SK-N-MC (cell line): ENCODE results near the gene ACOXL.

Source experiments
- DNase-seq: peaks from one replicate; pipeline ENCODE4 v3.0.0-alpha.2; 2011; ENCODE audit warnings: low read depth, low spot score
- H3K27ac ChIP-seq: fragments of 200-600 bp; sonication (generic); 2 replicates; pipeline ENCODE4 v1.5.1; 2016; ENCODE audit warnings: mixed run types
- H3K36me3 ChIP-seq: fragments of 200-600 bp; sonication (generic); 2 replicates; pipeline ENCODE4 v1.6.1; 2017; ENCODE audit warnings: antibody characterized with exemption, low read length, mixed read lengths; ENCODE audit not compliant: insufficient read depth
- H3K4me3 ChIP-seq: fragments of 200-600 bp; sonication (generic); 2 replicates; pipeline ENCODE4 v1.5.1; 2016
- H3K9ac ChIP-seq: fragments of 200-600 bp; sonication (generic); 2 replicates; pipeline ENCODE4 v1.8.0; 2017; ENCODE audit warnings: mixed run types, mixed read lengths; ENCODE audit not compliant: insufficient read length
- H3K9me3 ChIP-seq: fragments of 200-600 bp; sonication (generic); 2 replicates; pipeline ENCODE4 v1.6.1; 2017; ENCODE audit warnings: low read depth, mild to moderate bottlenecking, antibody characterized with exemption, low read length, moderate library complexity, mixed read lengths
- EZH2 ChIP-seq: fragments of 200-600 bp; sonication (generic); IDR thresholded peaks from one replicate; pipeline ENCODE4 v1.6.1; 2017; ENCODE audit warnings: antibody characterized with exemption
- FOXP2 ChIP-seq: optimal IDR thresholded peaks from 2 replicates; pipeline ENCODE3; 2011; ENCODE audit warnings: mild to moderate bottlenecking, moderate library complexity; ENCODE audit not compliant: insufficient read depth; ENCODE audit errors: extremely low read length, control extremely low read depth
- POLR2AphosphoS5 ChIP-seq: IDR thresholded peaks from 2 replicates; pipeline ENCODE4 v1.6.1; 2012; ENCODE audit warnings: mild to moderate bottlenecking, low read depth, low read length, borderline replicate concordance

ACOXL gene

GRCh38 chr2:110790907-110791306 lies 58.5 kb downstream of the ACOXL start:
- Histone ChIP-seq H3K36me3 (no peaks in the 10 kb centered on the region), H3K27ac (no peak overlapping the region), H3K4me3 (no peak overlapping the region), H3K9ac (no peak overlapping the region), H3K9me3 (no peaks in the 10 kb centered on the region)
- DNase-seq: no peak
- TF ChIP-seq EZH2: no peak
- TF ChIP-seq POLR2AphosphoS5: no peak
- TF ChIP-seq FOXP2: no peak

GRCh38 chr2:110791435-110791834 lies 59.1 kb downstream of the ACOXL start:
- Histone ChIP-seq H3K27ac (no peak overlapping the region), H3K9me3 (no peaks in the 10 kb centered on the region), H3K9ac (no peak overlapping the region), H3K36me3 (no peaks in the 10 kb centered on the region), H3K4me3 (no peak overlapping the region)
- DNase-seq: no peak
- TF ChIP-seq FOXP2 (no peak), EZH2 (no peak), POLR2AphosphoS5 (no peak)

GRCh38 chr2:110793034-110793433 lies 60.7 kb downstream of the ACOXL start:
- DNase-seq: no peak
- Histone ChIP-seq H3K9ac (no peak overlapping the region), H3K9me3 (no peaks in the 10 kb centered on the region), H3K27ac (no peak overlapping the region), H3K36me3 (no peaks in the 10 kb centered on the region), H3K4me3 (no peak overlapping the region)
- TF ChIP-seq EZH2: no peak
- TF ChIP-seq FOXP2: no peak
- no peak for TF ChIP-seq POLR2AphosphoS5

GRCh38 chr2:110794390-110794789 lies 62.0 kb downstream of the ACOXL start:
- H3K27ac ChIP-seq: no peak overlapping the region
- TF ChIP-seq EZH2: no peak
- TF ChIP-seq FOXP2: no peak
- TF ChIP-seq POLR2AphosphoS5: no peak

GRCh38 chr2:110794951-110795350 lies 62.6 kb downstream of the ACOXL start:
- no peak for TF ChIP-seq EZH2
- TF ChIP-seq POLR2AphosphoS5: no peak
- TF ChIP-seq FOXP2: no peak
- Histone ChIP-seq H3K9me3 (no peaks in the 10 kb centered on the region), H3K9ac (no peak overlapping the region), H3K36me3 (no peaks in the 10 kb centered on the region), H3K4me3 (no peak overlapping the region), H3K27ac (no peak overlapping the region)
- no peak for DNase-seq

More at GRCh38 chr2:110794390-110794789, 62.0 kb downstream of the ACOXL start:
- Histone ChIP-seq H3K9me3 (no peaks in the 10 kb centered on the region), H3K36me3 (no peaks in the 10 kb centered on the region), H3K9ac (no peak overlapping the region), H3K4me3 (no peak overlapping the region)
- no peak for DNase-seq

GRCh38 chr2:110796716-110797301 lies 64.4 kb downstream of the ACOXL start:
- H3K9ac ChIP-seq: no peak overlapping the region
- no peaks in the 10 kb centered on the region for H3K9me3 ChIP-seq
- no peaks in the 10 kb centered on the region for H3K36me3 ChIP-seq
- no peak for DNase-seq
- TF ChIP-seq FOXP2: no peak
- TF ChIP-seq EZH2: no peak
- no peak for TF ChIP-seq POLR2AphosphoS5
- H3K27ac ChIP-seq: no peak overlapping the region
- no peak overlapping the region for H3K4me3 ChIP-seq

- Histone ChIP-seq H3K4me3 (no peak overlapping the region), H3K9ac (no peak overlapping the region), H3K36me3 (no peaks in the 10 kb centered on the region), H3K9me3 (no peaks in the 10 kb centered on the region), H3K27ac (no peak overlapping the region)
- TF ChIP-seq POLR2AphosphoS5 (no peak), FOXP2 (no peak)
- no peak for DNase-seq
Measured at GRCh38 chr2:110799376-110799775, 67.0 kb downstream of the ACOXL start.

- TF ChIP-seq POLR2AphosphoS5 (no peak), EZH2 (no peak), FOXP2 (no peak)
- H3K27ac ChIP-seq: no peak overlapping the region
Measured at GRCh38 chr2:110800611-110801402, 68.4 kb downstream of the ACOXL start.

GRCh38 chr2:110802208-110802932 lies 70.0 kb downstream of the ACOXL start:
- no peak overlapping the region for H3K9ac ChIP-seq
- no peaks in the 10 kb centered on the region for H3K36me3 ChIP-seq
- H3K9me3 ChIP-seq: no peaks in the 10 kb centered on the region
- no peak overlapping the region for H3K27ac ChIP-seq
- TF ChIP-seq FOXP2 (no peak), EZH2 (no peak), POLR2AphosphoS5 (no peak)
- no peak for DNase-seq
- no peak overlapping the region for H3K4me3 ChIP-seq

More at GRCh38 chr2:110800611-110801402, 68.4 kb downstream of the ACOXL start:
- H3K9ac ChIP-seq: no peak overlapping the region
- no peaks in the 10 kb centered on the region for H3K36me3 ChIP-seq
- no peak overlapping the region for H3K4me3 ChIP-seq
- no peak for DNase-seq
- H3K9me3 ChIP-seq: no peaks in the 10 kb centered on the region
